Caco-2 (cell line): ENCODE data around the gene PSME1. TPM values are rescaled to one million over a fixed set of nuclear protein-coding genes. Genes with fewer than 3 reads are reported as not detected.

Experiments
- BruUV-seq: library from RNA; stranded (reverse); fragments of 400-500 nt; replicated peaks from 2 replicates; lab custom pipeline; 2021; lab: Mats Ljungman, UMichigan
- CTCF ChIA-PET: fragments of 300-600 bp; sonication (Branson Sonifier 250); formaldehyde crosslinking; loops from one replicate; lab custom pipeline; 2022; ENCODE audit warnings: antibody characterized with exemption; lab: Charles Lee
- POLR2A ChIA-PET: fragments of 300-600 bp; sonication (Branson Sonifier 250); formaldehyde crosslinking; loops from one replicate; lab custom pipeline; 2022; ENCODE audit warnings: antibody characterized with exemption; lab: Charles Lee
- DNase-seq, 2 experiments: peaks; one replicate each; pipeline versions ENCODE4 v3.0.0 to v3.0.0-alpha.2; 2020 to 2022
- H3K27me3 ChIP-seq: replicated peaks from 2 replicates; pipeline ENCODE4 v1.6.0; 2011; ENCODE audit warnings: low read length; ENCODE audit not compliant: control insufficient read depth, insufficient read depth
- H3K36me3 ChIP-seq: 2 replicates; pipeline ENCODE4 v1.5.1; 2011; ENCODE audit warnings: low read length; ENCODE audit not compliant: control insufficient read depth, insufficient read depth
- H3K4me1 ChIP-seq: fragments of 250-450 bp; sonication (Bioruptor Pico); 2 replicates; pipeline ENCODE4 v1.5.1; 2020; ENCODE audit warnings: mild to moderate bottlenecking
- H3K4me3 ChIP-seq: 2 replicates; pipeline ENCODE4 v1.5.1; 2011; ENCODE audit warnings: low read depth, mild to moderate bottlenecking, control low read depth, low read length
- H3K9me3 ChIP-seq: fragments of 250-450 bp; sonication (Bioruptor Pico); 2 replicates; pipeline ENCODE4 v1.5.1; 2020; ENCODE audit warnings: mild to moderate bottlenecking, moderate library complexity
- H3K27ac Mint-ChIP-seq: one replicate; pipeline ENCODE4 v1.8.0; 2022; ENCODE audit warnings: mixed read lengths; ENCODE audit not compliant: unreplicated experiment
- H3K27me3 Mint-ChIP-seq: one replicate; pipeline ENCODE4 v1.8.0; 2022; ENCODE audit warnings: mixed read lengths; ENCODE audit not compliant: insufficient read depth, unreplicated experiment
- H3K36me3 Mint-ChIP-seq: one replicate; pipeline ENCODE4 v1.8.0; 2022; ENCODE audit warnings: mild to moderate bottlenecking, mixed read lengths; ENCODE audit not compliant: insufficient read depth, unreplicated experiment
- H3K4me1 Mint-ChIP-seq: one replicate; pipeline ENCODE4 v1.8.0; 2022; ENCODE audit warnings: low read depth, mixed read lengths; ENCODE audit not compliant: unreplicated experiment
- H3K4me3 Mint-ChIP-seq: one replicate; pipeline ENCODE4 v1.8.0; 2022; ENCODE audit warnings: mild to moderate bottlenecking, moderate library complexity, mixed read lengths; ENCODE audit not compliant: unreplicated experiment
- H3K9me3 Mint-ChIP-seq: one replicate; pipeline ENCODE4 v1.8.0; 2022; ENCODE audit warnings: mixed read lengths; ENCODE audit not compliant: unreplicated experiment
- CTCF ChIP-seq, 2 experiments: fragments of 200-600 bp in 1 of 2; IDR thresholded peaks; 1 replicate in 1 of 2; 2 replicates in 1 of 2; pipeline versions ENCODE4 v1.5.1 to v1.8.0; 2011 to 2022; ENCODE audit warnings: antibody characterized with exemption in 1 of 2, control low read depth in 1 of 2, inconsistent platforms in 1 of 2, low read depth in 1 of 2, low read length in 1 of 2, mild to moderate bottlenecking in 1 of 2, moderate library complexity in 1 of 2; ENCODE audit not compliant: insufficient read depth in 1 of 2, severe bottlenecking in 1 of 2, unreplicated experiment in 1 of 2
- intact Hi-C: fragments of 100-400 bp; cut with micrococcal nuclease; formaldehyde crosslinking; loops from one replicate; pipeline ENCODE4 v1.10.0; 2022; ENCODE audit not compliant: unreplicated experiment
- total RNA-seq: library from RNA; stranded (reverse); gene quantifications from 2 replicates; pipeline ENCODE4 v1.2.3, GENCODE V29; 2022

PSME1 gene
- total RNA-seq, 1 experiment from 2014 or later, result 141 TPM

- POLR2A ChIA-PET, result no interaction called here
- H3K36me3 Mint-ChIP-seq, result peaks cover 74% of the 10 kb centered on the region
Observed at GRCh38 chr14:24098229-24098926, 37.6 kb upstream of the PSME1 start.

DNA sequence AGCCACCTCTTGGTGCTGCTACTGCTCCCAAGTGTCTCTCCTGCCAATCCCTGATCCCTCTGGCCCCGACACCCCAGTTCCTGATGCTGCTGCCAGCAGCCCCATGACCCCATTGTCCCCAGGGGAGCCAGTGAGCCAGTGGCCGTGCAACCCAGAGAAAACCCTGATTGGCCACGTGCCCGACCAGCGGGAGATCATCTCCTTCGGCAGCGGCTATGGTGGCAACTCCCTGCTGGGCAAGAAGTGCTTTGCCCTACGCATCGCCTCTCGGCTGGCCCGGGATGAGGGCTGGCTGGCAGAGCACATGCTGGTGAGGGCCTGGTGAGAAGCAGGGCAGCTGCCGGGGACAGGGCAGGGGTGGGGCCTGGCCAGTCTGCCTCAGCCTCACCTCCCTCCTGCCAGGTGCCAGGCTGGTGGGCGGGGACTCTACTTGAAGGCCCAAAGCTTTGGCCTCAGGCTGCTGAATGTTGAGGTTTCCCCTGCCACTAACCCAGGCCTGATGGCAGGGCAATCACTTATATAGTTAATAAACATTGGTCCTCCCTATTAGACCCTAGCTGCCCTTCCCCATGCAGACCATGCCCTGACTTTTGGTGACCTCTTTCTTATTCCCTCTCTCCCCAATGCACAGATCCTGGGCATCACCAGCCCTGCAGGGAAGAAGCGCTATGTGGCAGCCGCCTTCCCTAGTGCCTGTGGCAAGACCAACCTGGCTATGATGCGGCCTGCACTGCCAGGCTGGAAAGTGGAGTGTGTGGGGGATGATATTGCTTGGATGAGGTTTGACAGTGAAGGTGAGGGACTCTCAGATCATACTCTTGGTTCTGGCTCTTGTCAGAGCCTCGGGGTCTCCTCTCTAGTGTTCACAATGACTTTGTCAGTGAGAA is 36.8 kb upstream of the PSME1 start:
- Mint-ChIP-seq H3K4me1 (peaks cover 6% of the 10 kb centered on the region), H3K36me3 (peaks cover 76% of the 10 kb centered on the region), H3K27ac (no peak overlapping the region), H3K9me3 (no peaks in the 10 kb centered on the region), H3K4me3 (no peak overlapping the region), H3K27me3 (no peaks in the 10 kb centered on the region)
- BruUV-seq, result no TSS peak
- ChIA-PET CTCF (no interaction called here), POLR2A (no interaction called here)
- H3K36me3 ChIP-seq, result peaks cover 3% of the 10 kb centered on the region
- H3K4me3 ChIP-seq, result no peak overlapping the region
- H3K9me3 ChIP-seq, result no peaks in the 10 kb centered on the region
- intact Hi-C loops, result no loop called here
- no peak for DNase-seq
- no peak for TF ChIP-seq CTCF (IDR thresholded peaks at IDR 0.05; ENCODE audit: insufficient read depth in 1 of 2, low read depth in 1 of 2, low read length in 1 of 2, severe bottlenecking in 1 of 2, unreplicated experiment in 1 of 2)
- no peaks in the 10 kb centered on the region for H3K27me3 ChIP-seq
- H3K4me1 ChIP-seq, result peaks cover 10% of the 10 kb centered on the region; the same call in 1 of the 2 replicates

More at GRCh38 chr14:24098229-24098926, 37.6 kb upstream of the PSME1 start:
- peaks cover 3% of the 10 kb centered on the region for H3K36me3 ChIP-seq
- no peak overlapping the region for H3K4me3 Mint-ChIP-seq
- H3K4me1 ChIP-seq, result peaks cover 14% of the 10 kb centered on the region
- intact Hi-C loops, result no loop called here
- CTCF ChIA-PET, result no interaction called here
- no peaks in the 10 kb centered on the region for H3K9me3 Mint-ChIP-seq
- no peaks in the 10 kb centered on the region for H3K27me3 ChIP-seq
- H3K4me1 Mint-ChIP-seq, result peaks cover 11% of the 10 kb centered on the region
- no peak for DNase-seq
- TF ChIP-seq CTCF (IDR thresholded peaks at IDR 0.05; ENCODE audit: insufficient read depth in 1 of 2, low read depth in 1 of 2, low read length in 1 of 2, severe bottlenecking in 1 of 2, unreplicated experiment in 1 of 2), result no peak
- no peak overlapping the region for H3K4me3 ChIP-seq
- BruUV-seq, result no TSS peak
- H3K27ac Mint-ChIP-seq, result no peak overlapping the region
- H3K9me3 ChIP-seq, result no peaks in the 10 kb centered on the region
- H3K27me3 Mint-ChIP-seq, result no peaks in the 10 kb centered on the region

- H3K4me3 Mint-ChIP-seq, result no peak overlapping the region
- no peaks in the 10 kb centered on the region for H3K27me3 ChIP-seq
- peaks cover 5% of the 10 kb centered on the region; the same call in 1 of the 2 replicates for H3K4me1 ChIP-seq
- H3K27ac Mint-ChIP-seq, result no peak overlapping the region
- no TSS peak for BruUV-seq
- ChIA-PET CTCF (interaction anchor here (0.5 kb wide), 1 partner anchor 141 kb away, joined by 6 read pairs; no protein-coding TSS in a partner anchor), POLR2A (no interaction called here)
- H3K27me3 Mint-ChIP-seq, result no peaks in the 10 kb centered on the region
- TF ChIP-seq CTCF (IDR thresholded peaks at IDR 0.05; ENCODE audit: insufficient read depth in 1 of 2, low read depth in 1 of 2, low read length in 1 of 2, severe bottlenecking in 1 of 2, unreplicated experiment in 1 of 2), result no peak
- H3K4me1 Mint-ChIP-seq, result peaks cover 3% of the 10 kb centered on the region
- H3K36me3 Mint-ChIP-seq, result peaks cover 67% of the 10 kb centered on the region
- no peak for DNase-seq
- peaks cover 3% of the 10 kb centered on the region for H3K36me3 ChIP-seq
- H3K9me3 Mint-ChIP-seq, result no peaks in the 10 kb centered on the region
- no peak overlapping the region for H3K4me3 ChIP-seq
- H3K9me3 ChIP-seq, result peaks cover 8% of the 10 kb centered on the region
- intact Hi-C loops, result no loop called here
Observed at GRCh38 chr14:24100197-24100981, 35.6 kb upstream of the PSME1 start.
